ENCODE data around the gene UST.

The UST gene

DNA sequence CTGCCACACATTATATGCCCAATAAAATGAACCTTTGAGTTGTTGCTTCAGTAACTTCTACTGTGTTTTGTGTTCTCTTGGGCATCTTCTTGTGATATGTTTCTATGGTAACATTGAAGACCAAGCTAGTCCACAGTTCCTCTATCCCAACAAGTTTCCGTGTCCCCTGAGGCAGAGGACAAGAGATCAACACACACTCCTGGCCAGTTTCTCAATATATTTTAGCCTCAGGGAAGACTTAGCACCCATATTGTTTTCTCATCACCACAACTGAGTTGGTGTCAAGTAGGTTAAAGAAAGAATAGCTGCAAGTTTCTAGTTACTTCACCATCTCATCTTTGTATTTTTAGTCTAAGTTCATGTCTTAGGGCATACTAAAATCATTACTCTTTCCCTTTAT, 277.5 kb downstream of the UST start:
- peaks cover 4% of the 10 kb centered on the region for H3K4me1 ChIP-seq (ENCODE audit: low read depth, poor library complexity, severe bottlenecking)
- H3K27ac ChIP-seq = no peak overlapping the region
- H3K36me3 ChIP-seq (ENCODE audit: insufficient read depth) = no peaks in the 10 kb centered on the region
- H3K27me3 ChIP-seq (ENCODE audit: insufficient read depth, low read depth) = no peaks in the 10 kb centered on the region
- H3K4me3 ChIP-seq (IDR thresholded peaks at IDR 0.05; ENCODE audit: insufficient read depth, low read depth, low read length) = no peak overlapping the region
- H3K9ac ChIP-seq = no peak overlapping the region
- no peak for TF ChIP-seq CTCF (conservative IDR thresholded peaks at IDR 0.05; ENCODE audit: low read depth, low read length)
- no peak overlapping the region for H3K4me2 ChIP-seq
- H4K20me1 ChIP-seq (ENCODE audit: insufficient read depth) = no peaks in the 10 kb centered on the region
- H3K79me2 ChIP-seq (ENCODE audit: insufficient read depth, low read depth) = no peaks in the 10 kb centered on the region
- no peak overlapping the region for H2AFZ ChIP-seq (ENCODE audit: low read depth)

GRCh38 chr6:149025061-149025460, 278.2 kb downstream of the UST start:
- no peak for TF ChIP-seq CTCF (conservative IDR thresholded peaks at IDR 0.05; ENCODE audit: low read depth, low read length)
- Histone ChIP-seq H3K9ac (no peak overlapping the region), H3K27ac (no peak overlapping the region), H4K20me1 (ENCODE audit: insufficient read depth) (no peaks in the 10 kb centered on the region), H3K36me3 (ENCODE audit: insufficient read depth) (no peaks in the 10 kb centered on the region), H3K4me3 (IDR thresholded peaks at IDR 0.05; ENCODE audit: insufficient read depth, low read depth, low read length) (no peak overlapping the region), H3K4me2 (no peak overlapping the region), H2AFZ (ENCODE audit: low read depth) (no peak overlapping the region), H3K79me2 (ENCODE audit: insufficient read depth, low read depth) (no peaks in the 10 kb centered on the region), H3K4me1 (ENCODE audit: low read depth, poor library complexity, severe bottlenecking) (peaks cover 10% of the 10 kb centered on the region), H3K27me3 (ENCODE audit: insufficient read depth, low read depth) (no peaks in the 10 kb centered on the region)

DNA sequence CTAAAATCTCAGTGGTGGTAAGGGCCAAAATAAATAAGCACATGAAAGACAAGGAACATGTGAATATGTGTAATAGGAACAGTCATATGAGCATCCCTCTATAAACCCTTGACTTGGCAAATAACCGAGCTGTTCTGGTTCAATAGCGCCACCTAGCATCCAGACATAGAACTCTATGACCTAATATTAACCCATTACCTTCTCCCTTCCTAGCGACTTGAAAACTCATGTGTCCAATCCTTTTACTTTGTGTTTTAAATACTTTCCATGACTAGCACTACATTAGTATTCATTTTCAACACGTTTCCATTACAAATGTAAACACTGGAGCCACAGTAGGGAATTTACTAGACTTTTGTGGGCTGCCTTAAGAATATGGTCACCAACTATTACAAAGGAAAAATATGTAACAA, 279.7 kb downstream of the UST start:
- Histone ChIP-seq H3K27me3 (ENCODE audit: insufficient read depth, low read depth) (no peaks in the 10 kb centered on the region), H3K36me3 (ENCODE audit: insufficient read depth) (no peaks in the 10 kb centered on the region), H2AFZ (ENCODE audit: low read depth) (no peak overlapping the region), H3K4me2 (no peak overlapping the region), H3K79me2 (ENCODE audit: insufficient read depth, low read depth) (no peaks in the 10 kb centered on the region), H3K9ac (no peak overlapping the region), H3K4me3 (IDR thresholded peaks at IDR 0.05; ENCODE audit: insufficient read depth, low read depth, low read length) (no peak overlapping the region), H3K27ac (no peak overlapping the region), H3K4me1 (ENCODE audit: low read depth, poor library complexity, severe bottlenecking) (peaks cover 14% of the 10 kb centered on the region), H4K20me1 (ENCODE audit: insufficient read depth) (no peaks in the 10 kb centered on the region)
- peak; percentile 78 for TF ChIP-seq CTCF (conservative IDR thresholded peaks at IDR 0.05; ENCODE audit: low read depth, low read length)

GRCh38 chr6:149027484-149027883, 280.7 kb downstream of the UST start:
- H3K79me2 ChIP-seq (ENCODE audit: insufficient read depth, low read depth) = no peaks in the 10 kb centered on the region
- no peak overlapping the region for H3K4me2 ChIP-seq
- peaks cover 23% of the 10 kb centered on the region for H3K4me1 ChIP-seq (ENCODE audit: low read depth, poor library complexity, severe bottlenecking)
- no peak overlapping the region for H3K9ac ChIP-seq
- no peak for TF ChIP-seq CTCF (conservative IDR thresholded peaks at IDR 0.05; ENCODE audit: low read depth, low read length)
- no peak overlapping the region for H2AFZ ChIP-seq (ENCODE audit: low read depth)
- H3K36me3 ChIP-seq (ENCODE audit: insufficient read depth) = no peaks in the 10 kb centered on the region
- no peaks in the 10 kb centered on the region for H3K27me3 ChIP-seq (ENCODE audit: insufficient read depth, low read depth)
- no peak overlapping the region for H3K4me3 ChIP-seq (IDR thresholded peaks at IDR 0.05; ENCODE audit: insufficient read depth, low read depth, low read length)
- no peak overlapping the region for H3K27ac ChIP-seq
- H4K20me1 ChIP-seq (ENCODE audit: insufficient read depth) = no peaks in the 10 kb centered on the region

Measured in KMS-11 (cell line).